GM23338 (cell line): ENCODE data around the gene TSPAN4. TPM values are rescaled to one million over a fixed set of nuclear protein-coding genes. Genes with fewer than 3 reads are reported as not detected.

Experiments used
- ATAC-seq: fragments of 200-7000 bp; cut with Tn5 transposase; 3 replicates; pipeline ENCODE4 v1.9.1; 2020
- DNase-seq: peaks from one replicate; pipeline ENCODE4 v3.0.0-alpha.2; 2015; ENCODE audit warnings: low spot score
- H2AFZ ChIP-seq: fragments of 200-600 bp; sonication (generic); 2 replicates; pipeline ENCODE4 v1.8.0; 2016; ENCODE audit warnings: antibody characterized with exemption, mild to moderate bottlenecking, moderate library complexity
- H3F3A ChIP-seq: fragments of 200-600 bp; sonication (generic); replicated peaks from 2 replicates; pipeline ENCODE4 v1.8.0; 2017; ENCODE audit warnings: antibody characterized with exemption, mixed run types, low read depth
- H3K27ac ChIP-seq: fragments of 200-600 bp; sonication (generic); 2 replicates; pipeline ENCODE4 v1.6.1; 2016; ENCODE audit warnings: low read depth
- H3K27me3 ChIP-seq: fragments of 200-600 bp; sonication (generic); 2 replicates; pipeline ENCODE4 v1.8.0; 2016; ENCODE audit warnings: mild to moderate bottlenecking, mixed run types, moderate library complexity; ENCODE audit not compliant: insufficient read depth
- H3K36me3 ChIP-seq: fragments of 200-600 bp; sonication (generic); 2 replicates; pipeline ENCODE4 v1.8.0; 2016; ENCODE audit warnings: mild to moderate bottlenecking; ENCODE audit not compliant: insufficient read depth
- H3K4me1 ChIP-seq: fragments of 200-600 bp; sonication (generic); 2 replicates; pipeline ENCODE4 v1.8.0; 2016; ENCODE audit warnings: mild to moderate bottlenecking, moderate library complexity; ENCODE audit not compliant: insufficient read depth
- H3K4me2 ChIP-seq: fragments of 200-600 bp; sonication (generic); 2 replicates; pipeline ENCODE4 v1.7.1; 2017; ENCODE audit warnings: mixed run types
- H3K4me3 ChIP-seq: fragments of 200-600 bp; sonication (generic); 2 replicates; pipeline ENCODE4 v1.6.1; 2016; ENCODE audit warnings: mixed run types
- H3K79me2 ChIP-seq: fragments of 200-600 bp; sonication (generic); replicated peaks from 2 replicates; pipeline ENCODE4 v1.8.0; 2017; ENCODE audit warnings: mild to moderate bottlenecking; ENCODE audit not compliant: insufficient read depth
- H3K9me2 ChIP-seq: fragments of 200-600 bp; sonication (generic); 2 replicates; pipeline ENCODE4 v1.8.0; 2017; ENCODE audit not compliant: insufficient read depth
- H4K20me1 ChIP-seq: fragments of 200-600 bp; sonication (generic); replicated peaks from 2 replicates; pipeline ENCODE4 v1.8.0; 2017; ENCODE audit warnings: mild to moderate bottlenecking; ENCODE audit not compliant: insufficient read depth
- H3K27ac Mint-ChIP-seq: 2 replicates; pipeline ENCODE4 v1.8.0; 2020; ENCODE audit warnings: inconsistent platforms, mild to moderate bottlenecking, moderate library complexity, mixed read lengths
- H3K27me3 Mint-ChIP-seq: 3 replicates; pipeline ENCODE4 v1.8.0; 2022; ENCODE audit warnings: low read depth, mild to moderate bottlenecking, moderate library complexity, mixed read lengths, inconsistent platforms; ENCODE audit not compliant: insufficient read depth, poor library complexity
- H3K36me3 Mint-ChIP-seq: 3 replicates; pipeline ENCODE4 v1.8.0; 2021; ENCODE audit warnings: low read depth, mild to moderate bottlenecking, inconsistent platforms, moderate library complexity, mixed read lengths
- H3K4me1 Mint-ChIP-seq: 3 replicates; pipeline ENCODE4 v1.8.0; 2020; ENCODE audit warnings: mild to moderate bottlenecking, inconsistent platforms, mixed read lengths
- H3K4me3 Mint-ChIP-seq: 3 replicates; pipeline ENCODE4 v1.8.0; 2021; ENCODE audit warnings: moderate library complexity, mild to moderate bottlenecking, inconsistent platforms, mixed read lengths
- H3K9me3 Mint-ChIP-seq: 3 replicates; pipeline ENCODE4 v1.8.0; 2020; ENCODE audit warnings: moderate library complexity, mild to moderate bottlenecking, inconsistent platforms, mixed read lengths
- CREB1 ChIP-seq: fragments of 250-450 bp; sonication (Bioruptor Pico); IDR thresholded peaks from 2 replicates; pipeline ENCODE4 v1.5.0; 2020; ENCODE audit warnings: low read depth, mild to moderate bottlenecking, moderate library complexity
- EZH2 ChIP-seq: fragments of 200-600 bp; sonication (generic); IDR thresholded peaks from one replicate; pipeline ENCODE4 v1.8.0; 2017; ENCODE audit warnings: antibody characterized with exemption, mild to moderate bottlenecking, low read depth; ENCODE audit not compliant: unreplicated experiment
- EZH2phosphoT487 ChIP-seq: fragments of 200-600 bp; sonication (generic); IDR thresholded peaks from one replicate; pipeline ENCODE4 v1.8.1; 2018; ENCODE audit warnings: antibody characterized with exemption; ENCODE audit not compliant: unreplicated experiment
- JUNB ChIP-seq: IDR thresholded peaks from one replicate; pipeline ENCODE4 v1.6.1; 2016; ENCODE audit warnings: antibody characterized with exemption; ENCODE audit not compliant: unreplicated experiment
- NANOG ChIP-seq: IDR thresholded peaks from 2 replicates; pipeline ENCODE4 v1.6.1; 2016; ENCODE audit warnings: antibody characterized with exemption, borderline replicate concordance
- POLR2AphosphoS5 ChIP-seq: IDR thresholded peaks from 2 replicates; pipeline ENCODE4 v1.6.1; 2016; ENCODE audit warnings: antibody characterized with exemption, low read depth
- REST ChIP-seq: IDR thresholded peaks from one replicate; pipeline ENCODE4 v1.6.1; 2018; ENCODE audit warnings: antibody characterized with exemption; ENCODE audit not compliant: unreplicated experiment
- STAT1 ChIP-seq: IDR thresholded peaks from one replicate; pipeline ENCODE4 v1.6.1; 2016; ENCODE audit warnings: antibody characterized with exemption; ENCODE audit not compliant: unreplicated experiment
- ZNF114 ChIP-seq: fragments of 250-450 bp; sonication (Bioruptor Pico); IDR thresholded peaks from 2 replicates; pipeline ENCODE4 v1.5.0; 2020; ENCODE audit warnings: mild to moderate bottlenecking, moderate library complexity
- ZNF331 ChIP-seq: fragments of 250-450 bp; sonication (Bioruptor Pico); IDR thresholded peaks from 2 replicates; pipeline ENCODE4 v1.5.0; 2020; ENCODE audit warnings: low read depth, mild to moderate bottlenecking, moderate library complexity
- ZNF462 ChIP-seq: fragments of 250-450 bp; sonication (Bioruptor Pico); IDR thresholded peaks from 2 replicates; pipeline ENCODE4 v1.5.0; 2020; ENCODE audit warnings: mild to moderate bottlenecking, moderate library complexity
- polyA plus RNA-seq: library from polyadenylated mRNA; unstranded; fragments of >200 nt; fragmentation: Nextera tagmentation; extraction: Ambion mirVana; gene quantifications from 2 replicates; pipeline ENCODE4 v1.2.1, GENCODE V29; 2016
- total RNA-seq: library from RNA; depleted of rRNA; stranded (reverse); fragments of >200 nt; shearing (Covaris generic); gene quantifications from 2 replicates; pipeline ENCODE4 v1.2.3, GENCODE V29; 2014
- TF ChIP-seq, protein P1 (sequence below), 2 experiments: fragments of 200-600 bp in 1 of 2; sonication (generic) in 1 of 2; conservative IDR thresholded peaks; 2 replicates each; pipeline versions ENCODE4 v1.5.1 to v1.6.1; 2016 to 2017; ENCODE audit warnings: antibody characterized with exemption in 2 of 2, low read depth in 2 of 2, mild to moderate bottlenecking in 2 of 2, moderate library complexity in 1 of 2
- TF ChIP-seq, protein P2 (sequence below): IDR thresholded peaks from 2 replicates; pipeline ENCODE4 v1.6.1; 2016; ENCODE audit warnings: antibody characterized with exemption

Gene TSPAN4
- total and polyA plus RNA-seq, 2 experiments from 2014 or later = 76.8 to 150 TPM

DNA sequence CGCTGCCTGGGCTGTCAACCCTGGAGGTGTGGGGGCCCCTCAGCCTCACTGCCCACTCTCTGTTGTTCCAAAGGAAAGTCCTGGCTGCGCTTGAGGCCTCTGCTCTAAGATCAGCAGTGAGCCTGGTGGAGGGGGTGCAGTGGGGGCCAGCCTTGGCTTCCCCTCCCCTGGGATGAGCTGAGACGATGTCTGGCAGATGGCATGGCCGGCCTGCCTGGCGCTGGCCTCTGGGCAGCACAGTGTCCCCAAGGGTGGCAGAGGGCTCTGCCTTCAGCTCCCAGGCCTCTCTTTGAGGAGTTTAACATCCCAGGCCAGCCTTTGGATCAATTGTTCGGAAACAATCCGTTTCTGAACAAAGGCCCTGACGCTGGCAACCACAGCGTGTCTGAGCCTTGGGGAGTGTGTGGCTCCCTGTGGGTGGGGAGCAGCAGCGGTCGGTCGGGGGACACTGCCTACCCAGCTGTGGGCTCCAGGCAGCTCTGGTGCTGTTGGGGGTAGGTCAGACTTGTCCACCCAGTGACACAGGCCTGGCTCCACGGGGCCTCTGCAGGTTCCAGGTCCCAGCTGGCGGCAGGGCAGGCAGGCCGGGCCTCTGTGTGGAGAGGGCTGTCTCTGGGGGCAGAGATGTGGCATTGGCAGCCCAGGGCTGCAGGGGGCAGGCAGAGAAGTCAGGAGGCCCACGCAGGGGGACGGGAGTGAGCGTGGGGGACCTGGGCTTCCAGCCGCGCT is 12.1 kb downstream of the TSPAN4 start:
- Histone ChIP-seq H3K27me3 (no peaks in the 10 kb centered on the region), H3F3A (peaks cover 7% of the 10 kb centered on the region), H4K20me1 (peaks cover 17% of the 10 kb centered on the region), H3K36me3 (no peaks in the 10 kb centered on the region), H3K27ac (no peak overlapping the region), H2AFZ (no peak overlapping the region), H3K4me2 (no peak overlapping the region), H3K4me1 (peaks cover 21% of the 10 kb centered on the region), H3K9me2 (no peaks in the 10 kb centered on the region), H3K79me2 (0 out of 2 replicates have a peak, but pooled peaks cover 3% of the 10 kb centered on the region), H3K4me3 (no peak overlapping the region)
- Mint-ChIP-seq H3K4me1 (peaks cover 32% of the 10 kb centered on the region), H3K9me3 (no peaks in the 10 kb centered on the region), H3K27ac (no peak overlapping the region), H3K27me3 (peaks cover 16% of the 10 kb centered on the region), H3K36me3 (peaks cover 3% of the 10 kb centered on the region; the same call in 1 of the 3 replicates), H3K4me3 (no peak overlapping the region)
- TF ChIP-seq, protein P1, sequence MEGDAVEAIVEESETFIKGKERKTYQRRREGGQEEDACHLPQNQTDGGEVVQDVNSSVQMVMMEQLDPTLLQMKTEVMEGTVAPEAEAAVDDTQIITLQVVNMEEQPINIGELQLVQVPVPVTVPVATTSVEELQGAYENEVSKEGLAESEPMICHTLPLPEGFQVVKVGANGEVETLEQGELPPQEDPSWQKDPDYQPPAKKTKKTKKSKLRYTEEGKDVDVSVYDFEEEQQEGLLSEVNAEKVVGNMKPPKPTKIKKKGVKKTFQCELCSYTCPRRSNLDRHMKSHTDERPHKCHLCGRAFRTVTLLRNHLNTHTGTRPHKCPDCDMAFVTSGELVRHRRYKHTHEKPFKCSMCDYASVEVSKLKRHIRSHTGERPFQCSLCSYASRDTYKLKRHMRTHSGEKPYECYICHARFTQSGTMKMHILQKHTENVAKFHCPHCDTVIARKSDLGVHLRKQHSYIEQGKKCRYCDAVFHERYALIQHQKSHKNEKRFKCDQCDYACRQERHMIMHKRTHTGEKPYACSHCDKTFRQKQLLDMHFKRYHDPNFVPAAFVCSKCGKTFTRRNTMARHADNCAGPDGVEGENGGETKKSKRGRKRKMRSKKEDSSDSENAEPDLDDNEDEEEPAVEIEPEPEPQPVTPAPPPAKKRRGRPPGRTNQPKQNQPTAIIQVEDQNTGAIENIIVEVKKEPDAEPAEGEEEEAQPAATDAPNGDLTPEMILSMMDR (conservative IDR thresholded peaks at IDR 0.05; ENCODE audit: low read depth in 2 of 2) = no peak
- TF ChIP-seq ZNF331 (CRISPR knock-in tag) (no peak), JUNB (no peak), NANOG (no peak), CREB1 (CRISPR knock-in tag) (no peak), EZH2 (no peak), ZNF114 (CRISPR knock-in tag) (no peak), STAT1 (no peak), ZNF462 (CRISPR knock-in tag) (no peak), EZH2phosphoT487 (no peak), POLR2AphosphoS5 (no peak), REST (no peak)
- TF ChIP-seq, protein P2, sequence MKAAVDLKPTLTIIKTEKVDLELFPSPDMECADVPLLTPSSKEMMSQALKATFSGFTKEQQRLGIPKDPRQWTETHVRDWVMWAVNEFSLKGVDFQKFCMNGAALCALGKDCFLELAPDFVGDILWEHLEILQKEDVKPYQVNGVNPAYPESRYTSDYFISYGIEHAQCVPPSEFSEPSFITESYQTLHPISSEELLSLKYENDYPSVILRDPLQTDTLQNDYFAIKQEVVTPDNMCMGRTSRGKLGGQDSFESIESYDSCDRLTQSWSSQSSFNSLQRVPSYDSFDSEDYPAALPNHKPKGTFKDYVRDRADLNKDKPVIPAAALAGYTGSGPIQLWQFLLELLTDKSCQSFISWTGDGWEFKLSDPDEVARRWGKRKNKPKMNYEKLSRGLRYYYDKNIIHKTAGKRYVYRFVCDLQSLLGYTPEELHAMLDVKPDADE = no peak
- no peak for DNase-seq
- ATAC-seq = no peak
